HG02943 (cell line): ENCODE measurements around the gene LTBP1.

ENCODE experiments used
- ATAC-seq: cut with Tn5 transposase; IDR thresholded peaks from one replicate; pipeline ENCODE4 v1.9.1; 2021; ENCODE audit warnings: mild to moderate bottlenecking, low read depth, moderate library complexity; ENCODE audit not compliant: unreplicated experiment

LTBP1 gene

DNA sequence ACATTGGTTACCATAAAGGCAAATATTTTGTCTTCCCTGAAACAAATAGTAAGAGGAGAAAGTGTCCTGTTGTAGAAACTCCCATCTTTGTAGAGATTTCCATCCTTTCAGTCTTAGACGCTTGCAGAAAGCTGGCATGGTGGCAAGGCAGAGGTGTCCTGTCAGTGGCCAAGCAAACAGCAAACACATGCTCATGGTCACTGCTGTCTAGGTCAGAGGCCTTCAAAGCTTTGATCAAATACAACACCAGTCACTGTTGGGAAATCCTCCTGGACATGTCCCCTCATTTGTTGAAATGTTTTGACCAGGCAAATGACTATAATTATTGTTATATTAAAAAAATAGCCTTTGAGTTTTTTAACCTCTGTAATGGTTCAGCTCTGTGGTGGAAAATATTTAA is 55.1 kb downstream of the LTBP1 start:
- no peak for ATAC-seq

DNA sequence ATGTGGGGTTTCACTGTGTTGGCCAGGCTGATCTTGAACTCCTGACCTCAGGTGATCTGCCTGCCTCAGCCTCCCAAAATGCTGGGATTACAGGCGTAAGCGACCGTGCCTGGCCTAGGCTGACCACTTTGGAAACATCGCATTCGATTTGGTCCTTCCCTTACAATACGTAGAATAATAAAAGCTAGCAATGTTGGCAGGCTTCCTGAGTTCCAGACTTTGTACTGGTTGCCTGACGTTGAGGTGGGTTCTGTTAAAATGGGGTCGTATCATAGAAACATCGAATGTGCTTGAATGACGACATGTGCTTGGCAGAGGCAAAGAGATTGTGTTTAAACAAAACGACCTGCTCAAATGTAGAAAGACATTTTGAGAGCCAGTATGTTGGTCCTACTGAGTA is 56.1 kb downstream of the LTBP1 start:
- no peak for ATAC-seq

DNA sequence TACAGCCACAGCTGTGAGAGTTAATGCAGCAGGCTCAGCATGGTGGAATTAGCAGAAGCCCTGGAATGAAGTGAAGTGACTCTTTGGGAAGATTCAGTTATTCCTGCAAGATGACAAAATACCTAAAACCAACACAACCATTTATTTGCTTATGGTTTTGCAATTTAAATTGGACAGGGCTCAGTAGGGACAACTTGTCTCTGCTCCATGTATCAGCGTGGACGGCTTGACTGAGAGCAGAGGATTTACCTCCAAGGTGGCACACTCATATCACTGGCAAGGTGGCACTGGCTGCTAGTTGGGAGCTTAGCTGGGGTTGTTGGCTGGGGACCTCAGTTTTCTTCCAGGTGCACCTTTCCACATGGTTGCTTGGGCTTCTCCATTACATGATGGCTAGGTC is 58.3 kb downstream of the LTBP1 start:
- ATAC-seq: no peak

DNA sequence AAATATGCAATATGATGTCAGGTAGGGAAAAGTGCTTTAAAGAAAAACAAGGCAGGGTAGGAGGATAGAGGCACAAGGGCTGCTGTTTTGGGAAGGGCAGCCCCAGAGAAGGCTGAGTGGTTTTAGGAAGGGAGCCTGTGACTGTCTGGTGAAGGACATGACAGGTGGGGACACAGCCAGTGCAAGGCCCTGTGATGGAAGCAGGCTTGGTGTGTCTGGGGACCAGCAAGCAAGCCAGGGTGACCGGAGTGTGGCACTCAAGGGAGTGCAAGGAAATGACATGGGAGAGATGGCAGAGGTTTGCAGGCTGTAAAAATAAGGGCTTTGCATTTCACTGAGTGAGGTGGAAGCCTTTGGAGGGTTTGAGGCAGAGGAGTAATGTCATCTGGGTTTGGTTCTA is 62.0 kb downstream of the LTBP1 start:
- no peak for ATAC-seq

DNA sequence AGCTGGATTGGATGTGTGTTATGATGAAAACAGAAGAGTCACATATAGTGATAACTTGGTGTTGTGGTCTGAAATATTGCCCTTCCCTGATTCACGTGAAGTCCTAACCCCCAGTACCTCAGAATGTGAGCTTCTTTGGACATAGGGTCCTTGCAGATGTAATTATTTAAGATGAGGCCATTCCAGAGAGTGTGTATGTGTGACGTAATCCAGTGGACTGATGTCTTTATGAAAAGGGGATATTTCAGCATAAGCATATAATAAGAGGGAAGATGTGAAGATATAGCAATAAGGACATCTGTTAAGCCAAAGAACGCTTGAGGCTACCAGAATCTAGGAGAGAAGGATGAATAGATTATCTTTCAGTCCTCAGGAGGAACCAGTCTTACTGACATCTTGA is 62.5 kb downstream of the LTBP1 start:
- no peak for ATAC-seq

DNA sequence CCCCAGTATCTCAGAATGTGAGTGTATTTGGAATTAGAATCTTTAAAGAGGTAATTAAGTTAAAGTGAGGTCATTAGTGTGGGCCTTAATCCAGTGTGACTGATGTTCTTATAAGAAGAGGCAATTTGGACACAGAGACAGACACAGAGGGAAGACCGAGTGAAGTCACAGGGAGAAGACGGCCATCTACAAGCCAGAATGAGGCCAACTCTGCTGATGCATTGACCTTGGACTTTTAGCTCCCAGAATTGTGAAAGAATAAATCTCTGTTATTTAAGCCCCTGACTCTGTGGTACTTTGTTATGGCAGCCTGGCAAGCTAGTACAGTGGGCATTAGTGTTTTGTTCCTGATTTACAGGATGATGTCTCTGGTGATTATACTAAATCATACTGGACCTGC is 64.6 kb downstream of the LTBP1 start:
- ATAC-seq: no peak

DNA sequence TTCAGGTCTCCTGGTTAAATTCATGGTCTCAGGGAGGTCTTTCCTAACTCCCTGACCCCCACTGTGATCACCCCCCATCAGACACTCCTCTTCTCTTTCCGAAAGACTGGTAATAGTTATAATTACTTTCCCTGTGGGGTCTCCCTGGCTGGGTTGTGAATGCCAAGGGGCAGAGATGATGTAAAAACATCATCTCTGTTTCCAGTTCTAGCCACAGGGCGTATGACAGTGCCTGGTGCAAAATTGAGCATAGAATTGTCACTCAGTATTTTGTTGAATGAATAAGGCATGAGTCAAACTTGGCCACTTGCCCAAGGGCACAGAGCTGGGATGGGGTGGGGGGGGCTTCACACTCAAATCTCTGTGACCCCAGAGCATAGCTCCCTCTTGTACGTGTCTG is 65.2 kb downstream of the LTBP1 start:
- no peak for ATAC-seq

DNA sequence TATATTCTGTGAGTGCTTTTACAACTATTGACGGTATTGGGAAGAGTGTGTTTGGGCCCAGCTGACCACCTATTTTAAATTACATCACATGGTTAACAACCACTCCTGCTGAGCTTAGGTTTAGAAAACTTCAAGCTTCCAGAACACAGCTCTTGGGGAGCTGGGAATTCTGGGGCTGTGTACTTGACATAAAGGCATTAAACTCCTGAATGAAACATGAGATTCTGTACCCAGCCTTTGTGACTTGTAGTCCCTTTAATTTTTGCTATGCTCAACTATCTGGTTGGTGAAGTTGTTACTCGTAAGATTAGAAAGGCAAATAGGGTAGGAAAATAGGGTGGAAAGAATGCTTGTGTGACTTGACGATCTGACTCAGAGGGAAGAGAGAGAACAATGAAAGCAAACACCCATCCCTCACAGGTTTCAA is 66.9 kb downstream of the LTBP1 start:
- no peak for ATAC-seq

DNA sequence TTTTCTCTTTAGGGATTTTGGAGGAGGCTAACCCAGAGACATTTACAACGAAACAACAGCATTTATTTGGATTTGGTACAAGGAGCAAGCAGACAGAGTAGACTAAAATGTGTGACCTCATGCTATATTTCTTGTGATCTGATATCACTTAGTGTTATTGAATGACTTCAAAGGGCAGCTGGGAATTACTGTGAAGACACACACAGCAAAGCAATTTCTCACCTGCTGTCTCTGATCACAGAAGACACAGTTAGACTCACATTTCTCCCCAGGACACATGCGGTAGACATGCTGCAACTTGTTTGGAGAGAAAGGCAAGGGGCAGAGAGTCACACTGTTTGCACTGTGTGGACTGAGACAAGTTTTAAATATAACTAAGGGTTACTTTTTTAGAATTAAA is 67.5 kb downstream of the LTBP1 start:
- no peak for ATAC-seq

DNA sequence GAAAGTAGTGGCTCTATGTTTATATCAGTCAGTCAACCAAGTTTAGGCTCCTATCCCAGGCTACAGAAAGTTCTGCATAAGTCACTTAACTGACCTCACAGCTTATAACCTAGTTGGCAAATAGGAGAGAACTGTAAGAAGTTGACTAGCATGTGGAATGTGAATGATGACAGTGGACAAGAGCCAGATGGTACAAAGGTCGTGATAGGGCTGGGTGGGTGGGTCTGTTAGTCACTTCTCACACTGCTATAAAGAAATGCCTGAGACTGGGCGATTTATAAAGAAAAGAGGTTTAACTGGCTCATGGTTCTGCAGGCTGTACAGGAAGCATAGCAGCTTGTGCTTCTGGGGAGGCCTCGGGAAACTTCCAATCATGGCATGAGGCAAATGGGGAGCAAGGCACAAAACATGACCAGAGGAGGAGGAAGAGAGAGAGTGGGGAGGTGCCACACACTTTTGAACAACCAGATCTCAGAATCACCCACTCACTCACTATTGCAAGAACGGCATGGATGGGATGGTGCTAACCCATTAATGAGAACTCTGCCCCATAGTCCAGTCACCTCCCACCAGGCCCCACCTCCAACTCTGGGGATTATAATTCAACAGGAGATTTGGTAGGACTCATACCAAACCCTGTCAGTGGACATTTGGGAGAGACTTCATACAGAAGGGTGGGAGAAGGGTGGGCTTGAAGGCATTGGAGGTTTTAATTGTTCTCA is 68.8 kb downstream of the LTBP1 start:
- no peak for ATAC-seq

DNA sequence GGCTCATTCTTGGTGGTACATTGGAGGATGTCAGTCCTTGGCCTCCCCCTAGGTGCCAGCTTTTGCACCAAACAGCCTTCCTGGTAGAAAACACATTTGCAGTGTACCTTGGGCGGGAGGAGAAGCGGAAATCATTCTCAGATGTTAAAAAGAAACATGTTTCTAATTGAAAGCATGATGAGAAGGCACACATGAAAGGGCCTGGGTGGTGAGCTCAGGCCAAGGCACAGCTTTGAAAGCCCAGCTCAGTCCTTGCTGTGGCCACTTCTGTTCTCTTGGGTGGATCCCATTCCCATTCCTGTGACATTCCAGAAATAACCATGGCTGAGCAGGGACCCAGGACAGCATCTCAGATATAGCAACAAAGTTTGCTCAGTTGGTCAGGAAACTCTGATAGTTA is 71.5 kb downstream of the LTBP1 start:
- ATAC-seq: no peak

DNA sequence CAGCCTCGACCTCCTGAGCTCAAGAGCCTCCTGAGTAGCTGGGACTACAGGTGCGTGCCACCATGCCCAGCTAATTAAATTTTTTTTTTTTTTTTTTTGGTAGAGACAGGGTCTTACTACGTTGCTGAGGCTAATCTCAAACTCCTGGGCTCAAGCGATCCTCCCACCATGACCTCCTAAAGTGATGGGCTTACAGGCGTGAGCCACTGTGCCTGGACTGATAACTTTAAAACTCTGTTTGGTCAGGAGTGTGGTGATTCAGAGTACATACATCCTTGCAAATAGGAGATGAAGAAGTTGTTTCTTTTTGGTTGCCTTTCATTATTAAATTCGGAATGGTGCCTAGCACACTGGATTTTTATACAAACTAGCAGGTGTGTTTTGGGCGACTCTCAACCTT is 73.0 kb downstream of the LTBP1 start:
- ATAC-seq: no peak

DNA sequence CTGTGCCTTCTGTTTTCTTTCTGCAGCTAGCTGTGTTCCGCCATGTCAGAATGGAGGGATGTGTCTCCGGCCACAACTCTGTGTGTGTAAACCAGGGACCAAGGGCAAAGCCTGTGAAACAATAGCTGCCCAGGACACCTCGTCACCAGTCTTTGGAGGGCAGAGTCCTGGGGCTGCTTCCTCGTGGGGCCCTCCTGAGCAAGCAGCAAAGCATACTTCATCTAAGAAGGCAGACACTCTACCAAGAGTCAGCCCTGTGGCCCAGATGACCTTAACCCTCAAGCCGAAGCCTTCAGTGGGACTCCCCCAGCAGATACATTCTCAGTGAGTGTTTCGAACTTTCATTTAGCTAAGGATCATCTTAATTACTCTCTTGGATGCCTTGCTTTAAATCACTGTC is 74.1 kb downstream of the LTBP1 start:
- ATAC-seq: no peak

DNA sequence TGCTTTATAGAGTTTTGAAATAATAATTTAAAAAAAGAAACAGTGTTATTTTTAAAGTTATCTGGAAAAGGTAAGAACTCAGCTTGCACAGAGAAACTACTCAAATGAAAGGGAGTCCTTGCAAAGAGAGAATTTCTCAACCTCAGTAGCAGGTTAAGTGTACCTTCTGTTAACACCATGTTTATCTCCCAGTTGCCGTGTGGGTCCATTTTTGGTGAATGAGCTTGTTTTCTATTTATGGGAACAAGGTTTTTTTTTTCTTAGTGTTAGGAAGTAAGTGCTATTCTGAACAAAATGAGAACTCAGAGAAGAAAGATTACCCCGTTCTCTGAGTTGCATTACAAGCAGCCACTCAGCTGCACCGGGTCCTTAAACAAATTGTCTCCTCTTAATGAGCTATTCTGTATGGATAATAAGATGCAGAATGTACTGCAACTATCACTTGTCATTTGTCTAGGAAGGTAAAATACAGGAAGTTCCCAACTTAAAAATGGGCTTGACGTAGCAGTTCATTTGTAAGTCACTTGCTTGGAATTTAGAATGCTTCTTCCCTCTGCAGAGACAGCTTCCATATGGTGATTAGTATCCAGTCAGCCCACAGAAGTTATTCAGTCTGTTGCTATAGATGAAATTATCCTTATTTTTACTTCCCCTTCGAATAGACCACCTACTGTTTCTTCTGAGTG is 74.9 kb downstream of the LTBP1 start:
- ATAC-seq: no peak

DNA sequence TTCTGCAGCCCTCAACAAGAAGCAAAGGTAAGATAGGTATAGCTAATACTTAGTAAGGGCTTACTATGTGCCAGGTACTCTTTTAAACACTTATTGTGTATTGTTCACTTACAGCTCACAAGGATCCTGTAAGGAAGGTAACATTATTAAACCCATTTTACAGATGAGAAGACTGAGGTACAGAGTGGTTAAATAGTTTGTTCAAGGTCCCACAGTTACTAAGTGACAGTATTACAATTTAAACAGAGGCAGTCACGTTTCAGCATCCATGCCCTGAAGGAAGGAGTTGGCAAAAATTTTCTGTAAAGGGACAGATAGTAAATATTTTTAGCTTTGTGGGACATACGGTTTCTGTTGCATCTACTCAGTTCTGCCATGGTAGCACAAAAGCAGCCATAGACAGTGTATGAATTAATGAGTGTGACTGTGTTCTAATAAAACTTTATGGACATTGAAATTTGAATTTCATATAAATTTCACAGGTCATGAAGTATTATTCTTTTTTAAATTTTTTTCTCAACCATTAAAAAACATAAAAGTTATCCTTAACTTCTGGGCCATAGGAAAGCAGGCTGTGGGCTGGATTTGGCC is 75.7 kb downstream of the LTBP1 start:
- ATAC-seq: no peak

DNA sequence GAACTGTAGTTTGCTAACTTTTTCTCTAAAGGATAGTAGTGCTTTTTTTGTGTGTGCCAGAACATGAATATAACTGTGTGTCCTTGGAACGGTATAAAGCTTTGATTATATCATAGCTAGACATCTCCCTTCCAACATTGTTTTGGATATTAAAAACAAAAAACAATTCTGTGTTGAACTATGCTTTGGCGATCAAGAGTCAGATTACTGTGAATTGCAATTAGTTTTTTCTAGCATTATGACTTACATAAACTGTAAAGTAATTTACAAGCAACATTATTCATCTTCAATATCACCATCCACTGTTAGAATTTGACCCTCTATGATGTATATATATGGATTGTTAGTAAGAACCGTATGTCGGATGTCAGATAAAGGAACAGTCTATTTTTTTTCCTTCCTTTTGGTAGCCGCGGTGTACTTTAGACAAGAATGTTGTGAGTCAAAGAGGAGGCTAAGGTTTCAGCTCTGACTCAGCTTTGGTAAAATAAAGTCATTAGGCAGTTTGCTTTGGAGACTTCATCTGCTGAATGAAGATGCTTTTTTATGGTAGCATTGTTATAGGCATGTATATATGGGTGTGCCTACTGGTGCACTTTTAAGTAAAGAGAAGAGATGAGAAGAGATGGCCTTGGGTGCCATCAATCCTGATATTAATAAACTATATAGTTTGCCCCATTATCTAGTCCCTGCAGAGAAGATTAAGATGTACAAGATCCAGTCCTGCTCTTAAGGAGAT is 76.4 kb downstream of the LTBP1 start:
- no peak for ATAC-seq

DNA sequence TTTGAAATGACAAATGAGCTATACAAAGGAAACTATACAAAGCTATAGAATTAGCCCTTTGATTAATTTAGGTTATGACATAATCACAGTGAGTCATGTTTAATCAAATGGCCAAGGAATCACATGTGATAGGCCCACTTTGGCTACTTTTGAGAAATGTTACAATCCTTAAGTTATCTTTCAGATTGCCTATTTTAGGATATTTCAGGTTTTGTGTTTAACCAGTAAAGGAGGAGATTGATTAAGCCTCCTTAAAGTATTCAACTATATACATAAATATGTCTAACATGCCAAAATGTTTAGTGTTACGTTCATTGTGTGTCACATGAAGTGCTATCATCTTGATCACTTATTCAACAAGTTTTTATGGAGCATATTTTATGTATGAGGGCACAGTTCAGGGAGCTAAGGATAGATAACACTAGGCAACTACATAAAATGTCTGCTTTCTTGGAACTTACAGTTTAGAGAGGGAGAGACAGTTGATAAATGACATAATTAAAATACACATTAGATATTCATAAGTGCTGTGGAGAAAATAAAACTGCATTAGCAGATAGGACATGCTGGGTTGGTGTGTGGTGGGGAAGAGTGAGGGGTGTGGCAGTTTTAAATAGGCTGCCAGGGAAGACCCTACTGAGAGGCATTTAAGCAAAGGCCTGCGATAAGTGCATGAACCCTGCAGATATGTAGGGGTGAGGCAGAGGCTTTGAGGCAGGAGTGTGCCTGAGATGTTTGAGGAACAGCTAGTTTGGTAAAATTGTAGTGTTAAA is 77.2 kb downstream of the LTBP1 start:
- no peak for ATAC-seq

DNA sequence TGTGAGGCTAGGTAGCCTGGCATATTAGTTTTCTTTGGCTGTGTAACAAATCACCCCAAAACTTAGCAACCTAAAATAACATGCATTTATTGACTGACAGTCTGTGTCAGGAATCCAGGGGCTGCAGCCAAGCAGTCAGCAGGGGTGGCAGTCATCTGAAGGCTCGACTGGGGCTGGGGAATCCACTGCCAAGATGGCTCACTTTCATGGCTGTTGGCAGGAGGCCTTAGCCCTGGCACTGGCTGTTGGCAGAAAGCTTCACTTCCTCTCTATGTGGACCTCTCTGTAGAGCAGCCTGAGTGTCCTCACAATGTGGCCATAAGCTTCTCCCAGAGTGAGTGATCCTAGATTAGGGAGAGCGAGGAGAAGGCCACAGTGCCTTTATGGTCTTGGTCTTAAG is 78.0 kb downstream of the LTBP1 start:
- ATAC-seq: no peak

DNA sequence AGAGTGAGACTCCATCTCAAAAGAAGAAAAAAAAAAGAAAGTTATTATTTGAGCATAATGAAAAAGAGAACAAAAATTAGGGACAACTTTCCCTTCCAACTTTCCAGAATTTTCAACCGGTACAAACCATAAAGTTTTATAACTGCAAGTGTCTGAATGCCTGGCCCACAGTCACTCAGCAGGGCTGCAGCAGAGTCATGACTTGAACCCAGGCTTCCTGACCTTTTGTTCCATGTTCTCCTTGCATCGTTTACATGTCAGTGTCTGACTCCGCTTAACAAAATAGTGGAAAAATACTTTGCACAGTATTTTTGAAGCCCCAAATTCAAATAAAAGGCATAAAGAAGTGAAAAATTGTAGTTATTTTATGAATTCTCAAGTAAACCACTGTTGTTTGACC is 82.7 kb downstream of the LTBP1 start:
- no peak for ATAC-seq

DNA sequence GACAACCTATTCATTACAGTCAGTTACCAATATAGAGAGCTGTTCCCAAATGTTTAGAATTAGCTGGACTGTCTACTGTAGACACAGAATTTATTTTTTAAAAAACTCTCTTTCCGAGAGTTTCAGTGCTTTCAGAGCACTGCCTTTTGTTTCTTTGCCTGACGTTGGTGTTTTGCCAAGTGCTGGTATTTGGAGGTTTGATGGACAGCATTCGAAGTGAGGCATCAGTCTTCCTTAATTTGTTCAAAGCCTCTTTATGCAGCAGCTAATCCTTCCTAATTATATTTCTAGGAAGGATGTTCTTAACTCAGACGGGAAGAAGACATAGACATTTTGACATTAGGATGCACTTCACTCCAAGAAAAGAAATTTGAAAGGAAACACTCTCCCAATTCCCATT is 83.2 kb downstream of the LTBP1 start:
- ATAC-seq: no peak

DNA sequence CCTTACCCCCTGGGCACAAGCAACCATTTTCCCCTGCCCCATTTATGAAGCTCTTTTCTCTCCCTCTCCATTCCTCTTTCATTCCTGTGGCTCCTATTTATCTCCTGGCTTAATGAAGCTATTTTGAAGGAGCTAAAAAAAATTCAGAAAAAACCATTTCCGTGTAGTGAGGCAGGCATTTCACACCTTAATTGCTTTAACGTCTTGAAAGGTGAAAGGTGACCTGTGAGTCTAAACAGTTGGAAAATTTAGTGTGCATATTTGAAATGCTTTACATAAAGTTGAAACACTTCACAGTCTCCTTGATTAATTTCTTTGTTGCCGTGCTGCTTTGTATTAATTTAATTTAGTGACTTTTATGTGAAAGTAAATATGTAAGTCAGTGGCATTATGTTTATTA is 83.6 kb downstream of the LTBP1 start:
- no peak for ATAC-seq
